DOHH2 (cell line): ENCODE results near the gene BPIFA1.

ENCODE experiments used
- EZH2phosphoT487 ChIP-seq: fragments of 200-600 bp; sonication (generic); IDR thresholded peaks from 2 replicates; pipeline ENCODE4 v1.6.1; 2017; ENCODE audit warnings: borderline replicate concordance, mild to moderate bottlenecking, antibody characterized with exemption, low read length, moderate library complexity, mixed read lengths
- TF ChIP-seq, protein P1 (sequence below): fragments of 200-600 bp; sonication (generic); IDR thresholded peaks from one replicate; pipeline ENCODE4 v1.5.1; 2014; ENCODE audit warnings: antibody characterized with exemption, mild to moderate bottlenecking, low read depth, low read length; ENCODE audit not compliant: poor library complexity, severe bottlenecking

DNA sequence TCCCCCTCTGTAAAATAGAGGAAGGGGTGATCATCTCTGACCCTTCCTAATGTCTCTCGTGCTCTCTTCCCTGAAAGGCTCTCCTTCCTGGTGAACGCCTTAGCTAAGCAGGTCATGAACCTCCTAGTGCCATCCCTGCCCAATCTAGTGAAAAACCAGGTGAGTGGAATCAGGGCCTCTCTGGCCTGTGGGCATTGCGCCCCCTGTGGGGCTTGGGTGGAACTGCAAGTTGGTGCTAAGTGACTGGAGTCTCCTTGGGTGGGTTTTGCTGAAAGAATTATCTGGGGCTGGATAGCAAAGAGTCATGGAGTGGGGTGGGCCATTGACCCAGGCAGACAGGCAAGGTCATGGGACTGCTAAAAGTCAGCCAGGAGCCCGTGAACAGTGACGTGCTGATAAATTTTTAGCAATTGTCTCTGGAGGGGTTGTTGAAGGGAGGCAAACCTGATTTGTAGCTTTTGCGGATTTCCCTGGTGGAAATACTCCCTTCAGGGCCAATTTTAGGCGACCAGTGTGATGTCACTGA, 56.1 kb downstream of the BPIFA1 start:
- TF ChIP-seq, protein P1, sequence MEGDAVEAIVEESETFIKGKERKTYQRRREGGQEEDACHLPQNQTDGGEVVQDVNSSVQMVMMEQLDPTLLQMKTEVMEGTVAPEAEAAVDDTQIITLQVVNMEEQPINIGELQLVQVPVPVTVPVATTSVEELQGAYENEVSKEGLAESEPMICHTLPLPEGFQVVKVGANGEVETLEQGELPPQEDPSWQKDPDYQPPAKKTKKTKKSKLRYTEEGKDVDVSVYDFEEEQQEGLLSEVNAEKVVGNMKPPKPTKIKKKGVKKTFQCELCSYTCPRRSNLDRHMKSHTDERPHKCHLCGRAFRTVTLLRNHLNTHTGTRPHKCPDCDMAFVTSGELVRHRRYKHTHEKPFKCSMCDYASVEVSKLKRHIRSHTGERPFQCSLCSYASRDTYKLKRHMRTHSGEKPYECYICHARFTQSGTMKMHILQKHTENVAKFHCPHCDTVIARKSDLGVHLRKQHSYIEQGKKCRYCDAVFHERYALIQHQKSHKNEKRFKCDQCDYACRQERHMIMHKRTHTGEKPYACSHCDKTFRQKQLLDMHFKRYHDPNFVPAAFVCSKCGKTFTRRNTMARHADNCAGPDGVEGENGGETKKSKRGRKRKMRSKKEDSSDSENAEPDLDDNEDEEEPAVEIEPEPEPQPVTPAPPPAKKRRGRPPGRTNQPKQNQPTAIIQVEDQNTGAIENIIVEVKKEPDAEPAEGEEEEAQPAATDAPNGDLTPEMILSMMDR: peak; percentile 99
- no peak for TF ChIP-seq EZH2phosphoT487
